HCT116 (cell line): ENCODE data around the gene CARMIL1. TPM values are rescaled to one million over a fixed set of nuclear protein-coding genes. Genes with fewer than 3 reads are reported as not detected.

ENCODE experiments used
- ATAC-seq: fragments of 200-7000 bp; cut with Tn5 transposase; 2 replicates; pipeline ENCODE4 v1.9.1; 2020; ENCODE audit warnings: mild to moderate bottlenecking, moderate library complexity
- BruUV-seq: library from RNA; stranded (reverse); fragments of 400-500 nt; replicated peaks from 2 replicates; lab custom pipeline; 2021; lab: Mats Ljungman, UMichigan
- CTCF ChIA-PET: fragments of 300-600 bp; sonication (Branson Sonifier 250); formaldehyde crosslinking; loops from one replicate; lab custom pipeline; 2021; ENCODE audit warnings: antibody characterized with exemption; lab: Charles Lee
- POLR2A ChIA-PET: fragments of 300-600, 350-600 bp; sonication (Branson Sonifier 250); formaldehyde crosslinking; loops from one replicate; lab custom pipeline; 2021; ENCODE audit warnings: antibody characterized with exemption; lab: Charles Lee
- RAD21 ChIA-PET, 2 experiments: fragments of 300-600 bp; sonication (Branson Sonifier 250); formaldehyde crosslinking; loops; one replicate each; lab custom pipeline; 2023; ENCODE audit warnings: low total read pairs in 2 of 2; ENCODE audit not compliant: uncharacterized antibody in 2 of 2, unreplicated experiment in 2 of 2, low non-redundant PET in 1 of 2; lab: Charles Lee
- DNase-seq: peaks from one replicate; pipeline ENCODE4 v3.0.0-alpha.2; 2010; ENCODE audit warnings: low read depth, low spot score
- H2AFZ ChIP-seq: fragments of 200-600 bp; shearing (Covaris generic), sonication (generic); 2 replicates; pipeline ENCODE4 v1.6.1; 2017; ENCODE audit warnings: low read depth, mixed run types, mixed read lengths, antibody characterized with exemption, low read length; ENCODE audit not compliant: poor library complexity, severe bottlenecking
- H3K27ac ChIP-seq: 2 replicates; pipeline ENCODE4 v1.5.1; 2012; ENCODE audit warnings: low read depth, low read length
- H3K27me3 ChIP-seq: fragments of 200-600 bp; sonication (generic); 2 replicates; pipeline ENCODE4 v1.6.1; 2016; ENCODE audit warnings: mixed run types, low read length, mixed read lengths; ENCODE audit not compliant: insufficient read depth
- H3K36me3 ChIP-seq, 2 experiments: fragments of 200-500 bp in 1 of 2; fragments of 200-600 bp in 1 of 2; sonication (Bioruptor generic) in 1 of 2; sonication (generic) in 1 of 2; 2 replicates each; pipeline versions ENCODE4 v1.5.1 to v1.6.1; 2014 to 2016; ENCODE audit warnings: low read length in 2 of 2, inconsistent platforms in 1 of 2, mixed read lengths in 1 of 2, mixed run types in 1 of 2; ENCODE audit not compliant: insufficient read depth in 2 of 2, control insufficient read depth in 1 of 2
- H3K4me1 ChIP-seq, 2 experiments: fragments of 200-600 bp in 1 of 2; sonication (generic) in 1 of 2; 2 replicates each; pipeline versions ENCODE4 v1.5.1 to v1.6.1; 2012 to 2017; ENCODE audit warnings: low read length in 2 of 2, inconsistent platforms in 1 of 2, mild to moderate bottlenecking in 1 of 2, mixed read lengths in 1 of 2, mixed run types in 1 of 2, moderate library complexity in 1 of 2; ENCODE audit not compliant: insufficient read depth in 2 of 2, control insufficient read depth in 1 of 2
- H3K4me2 ChIP-seq: fragments of 200-600 bp; sonication (generic); 2 replicates; pipeline ENCODE4 v1.6.1; 2017; ENCODE audit warnings: mixed run types, low read length, mixed read lengths
- H3K4me3 ChIP-seq, 2 experiments: fragments of 200-600 bp in 1 of 2; sonication (generic) in 1 of 2; replicated peaks in 1 of 2; 2 replicates each; pipeline ENCODE4 v1.5.1; 2011 to 2016; ENCODE audit warnings: low read length in 2 of 2, control low read depth in 1 of 2, low read depth in 1 of 2, mild to moderate bottlenecking in 1 of 2, mixed read lengths in 1 of 2, mixed run types in 1 of 2
- H3K79me2 ChIP-seq: fragments of 200-600 bp; sonication (generic); 2 replicates; pipeline ENCODE4 v1.6.1; 2017; ENCODE audit warnings: mild to moderate bottlenecking, mixed run types, low read length, moderate library complexity, mixed read lengths; ENCODE audit not compliant: insufficient read depth
- H3K9ac ChIP-seq: fragments of 200-600 bp; sonication (generic); 2 replicates; pipeline ENCODE4 v1.6.1; 2016; ENCODE audit warnings: low read length, mixed read lengths
- H3K9me2 ChIP-seq: fragments of 200-600 bp; sonication (generic), shearing (Covaris generic); 2 replicates; pipeline ENCODE4 v1.6.1; 2017; ENCODE audit warnings: mixed run types, mild to moderate bottlenecking, moderate library complexity; ENCODE audit not compliant: insufficient read depth
- H3K9me3 ChIP-seq, 2 experiments: fragments of 200-500 bp in 1 of 2; fragments of 200-600 bp in 1 of 2; sonication (Bioruptor generic) in 1 of 2; sonication (generic) in 1 of 2; 2 replicates each; pipeline ENCODE4 v1.6.1; 2014 to 2017; ENCODE audit warnings: low read length in 2 of 2, mixed read lengths in 2 of 2, inconsistent platforms in 1 of 2, low read depth in 1 of 2, mild to moderate bottlenecking in 1 of 2, mixed run types in 1 of 2, moderate library complexity in 1 of 2; ENCODE audit not compliant: control insufficient read depth in 1 of 2, insufficient read depth in 1 of 2
- H4K20me1 ChIP-seq: fragments of 200-600 bp; sonication (generic), shearing (Covaris generic); 2 replicates; pipeline ENCODE4 v1.6.1; 2017; ENCODE audit warnings: mixed run types, mild to moderate bottlenecking, moderate library complexity; ENCODE audit not compliant: insufficient read depth
- CBX3 ChIP-seq: IDR thresholded peaks from 2 replicates; pipeline ENCODE4 v1.6.1; 2012; ENCODE audit warnings: low read depth
- EGR1 ChIP-seq: IDR thresholded peaks from 2 replicates; pipeline ENCODE4 v1.6.1; 2012; ENCODE audit warnings: low read depth
- EZH2 ChIP-seq: fragments of 200-600 bp; sonication (generic); IDR thresholded peaks from 2 replicates; pipeline ENCODE4 v1.6.1; 2017; ENCODE audit warnings: antibody characterized with exemption, mixed run types
- JUND ChIP-seq: IDR thresholded peaks from 2 replicates; pipeline ENCODE4 v1.6.1; 2012
- POLR2A ChIP-seq: IDR thresholded peaks from 2 replicates; pipeline ENCODE4 v1.7.0; 2011; ENCODE audit warnings: borderline replicate concordance; ENCODE audit not compliant: insufficient read depth, insufficient read length; ENCODE audit errors: extremely low read depth
- POLR2AphosphoS5 ChIP-seq: IDR thresholded peaks from 2 replicates; pipeline ENCODE4 v1.6.1; 2011; ENCODE audit warnings: mild to moderate bottlenecking, low read depth, low read length, moderate library complexity
- RAD21 ChIP-seq: IDR thresholded peaks from 2 replicates; pipeline ENCODE4 v1.6.1; 2012; ENCODE audit warnings: low read depth, mild to moderate bottlenecking
- TCF7L2 ChIP-seq: IDR thresholded peaks from 2 replicates; pipeline ENCODE4 v1.7.0; 2011; ENCODE audit warnings: borderline replicate concordance, inconsistent platforms; ENCODE audit not compliant: insufficient read depth, insufficient read length; ENCODE audit errors: extremely low read depth
- ZFX ChIP-seq: fragments of 450-650 bp; IDR thresholded peaks from 2 replicates; pipeline ENCODE4 v1.6.1; 2017
- ZNF274 ChIP-seq: fragments of 200-500 bp; sonication (Bioruptor generic); IDR thresholded peaks from 2 replicates; pipeline ENCODE4 v1.6.1; 2014; ENCODE audit warnings: mild to moderate bottlenecking, low read depth, low read length, inconsistent platforms
- intact Hi-C: fragments of 100-400 bp; cut with micrococcal nuclease; formaldehyde crosslinking; loops from 2 replicates; pipeline ENCODE4 v1.10.0; 2022
- total RNA-seq: library from RNA; stranded (reverse); gene quantifications from one replicate; pipeline ENCODE4 v1.2.1, GENCODE V29; 2021; ENCODE audit not compliant: unreplicated experiment
- TF ChIP-seq, protein P1 (sequence below), 3 experiments: fragments of 200-600 bp in 1 of 3; sonication (generic) in 1 of 3; IDR thresholded peaks in 2 of 3; conservative IDR thresholded peaks in 1 of 3; 2 replicates each; pipeline ENCODE4 v1.5.1; 2012 to 2017; ENCODE audit warnings: low read depth in 2 of 3, low read length in 2 of 3, antibody characterized with exemption in 1 of 3, borderline replicate concordance in 1 of 3, control low read depth in 1 of 3, mild to moderate bottlenecking in 1 of 3, mixed read lengths in 1 of 3, mixed run types in 1 of 3, moderate library complexity in 1 of 3; ENCODE audit not compliant: insufficient read depth in 1 of 3
- TF ChIP-seq, protein P2 (sequence below): IDR thresholded peaks from 2 replicates; pipeline ENCODE4 v1.6.1; 2011; ENCODE audit warnings: mild to moderate bottlenecking, low read length, moderate library complexity; ENCODE audit not compliant: insufficient replicate concordance; ENCODE audit errors: extremely low read depth

The CARMIL1 gene
- total RNA-seq, 1 experiment from 2014 or later, result 21.7 TPM

GRCh38 chr6:25312703-25313102 lies 33.5 kb downstream of the CARMIL1 start (continued):
- TF ChIP-seq, protein P1, sequence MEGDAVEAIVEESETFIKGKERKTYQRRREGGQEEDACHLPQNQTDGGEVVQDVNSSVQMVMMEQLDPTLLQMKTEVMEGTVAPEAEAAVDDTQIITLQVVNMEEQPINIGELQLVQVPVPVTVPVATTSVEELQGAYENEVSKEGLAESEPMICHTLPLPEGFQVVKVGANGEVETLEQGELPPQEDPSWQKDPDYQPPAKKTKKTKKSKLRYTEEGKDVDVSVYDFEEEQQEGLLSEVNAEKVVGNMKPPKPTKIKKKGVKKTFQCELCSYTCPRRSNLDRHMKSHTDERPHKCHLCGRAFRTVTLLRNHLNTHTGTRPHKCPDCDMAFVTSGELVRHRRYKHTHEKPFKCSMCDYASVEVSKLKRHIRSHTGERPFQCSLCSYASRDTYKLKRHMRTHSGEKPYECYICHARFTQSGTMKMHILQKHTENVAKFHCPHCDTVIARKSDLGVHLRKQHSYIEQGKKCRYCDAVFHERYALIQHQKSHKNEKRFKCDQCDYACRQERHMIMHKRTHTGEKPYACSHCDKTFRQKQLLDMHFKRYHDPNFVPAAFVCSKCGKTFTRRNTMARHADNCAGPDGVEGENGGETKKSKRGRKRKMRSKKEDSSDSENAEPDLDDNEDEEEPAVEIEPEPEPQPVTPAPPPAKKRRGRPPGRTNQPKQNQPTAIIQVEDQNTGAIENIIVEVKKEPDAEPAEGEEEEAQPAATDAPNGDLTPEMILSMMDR (IDR thresholded peaks at IDR 0.05 in 2 of 3, conservative IDR thresholded peaks at IDR 0.05 in 1 of 3; ENCODE audit: borderline replicate concordance in 1 of 3, insufficient read depth in 1 of 3, low read depth in 2 of 3, low read length in 2 of 3), result no peak
- TF ChIP-seq TCF7L2, result no peak
- no peak for TF ChIP-seq EGR1
- no peak for TF ChIP-seq ZNF274
- no peak for TF ChIP-seq ZFX

- intact Hi-C loops, result no loop called here
Observed at GRCh38 chr6:25314509-25315175, 35.5 kb downstream of the CARMIL1 start.

More at GRCh38 chr6:25314509-25315175, 35.5 kb downstream of the CARMIL1 start:
- H3K27me3 ChIP-seq, result no peaks in the 10 kb centered on the region
- POLR2A ChIA-PET, result no interaction called here
- H3K27ac ChIP-seq, result no peak overlapping the region
- H3K9me3 ChIP-seq, result no peaks in the 10 kb centered on the region
- no peak for ATAC-seq
- RAD21 ChIA-PET, result no interaction called here
- H3K4me3 ChIP-seq, result no peak overlapping the region
- H3K4me1 ChIP-seq, result peaks cover 31 to 38% of the 10 kb centered on the region in 2 experiments
- no peak overlapping the region for H3K4me2 ChIP-seq
- no TSS peak for BruUV-seq
- H4K20me1 ChIP-seq, result no peaks in the 10 kb centered on the region
- no peak for DNase-seq
- no peak overlapping the region for H2AFZ ChIP-seq
- H3K36me3 ChIP-seq, result no peaks in the 10 kb centered on the region
- H3K9ac ChIP-seq, result no peak overlapping the region
- H3K79me2 ChIP-seq, result peaks cover 12% of the 10 kb centered on the region
- H3K9me2 ChIP-seq, result no peaks in the 10 kb centered on the region
- TF ChIP-seq, protein P1 (IDR thresholded peaks at IDR 0.05 in 2 of 3, conservative IDR thresholded peaks at IDR 0.05 in 1 of 3; ENCODE audit: borderline replicate concordance in 1 of 3, insufficient read depth in 1 of 3, low read depth in 2 of 3, low read length in 2 of 3), result no peak
- TF ChIP-seq CBX3 (no peak), POLR2A (no peak), EZH2 (no peak), POLR2AphosphoS5 (no peak), ZNF274 (no peak), JUND (no peak), RAD21 (no peak)
- TF ChIP-seq, protein P2, sequence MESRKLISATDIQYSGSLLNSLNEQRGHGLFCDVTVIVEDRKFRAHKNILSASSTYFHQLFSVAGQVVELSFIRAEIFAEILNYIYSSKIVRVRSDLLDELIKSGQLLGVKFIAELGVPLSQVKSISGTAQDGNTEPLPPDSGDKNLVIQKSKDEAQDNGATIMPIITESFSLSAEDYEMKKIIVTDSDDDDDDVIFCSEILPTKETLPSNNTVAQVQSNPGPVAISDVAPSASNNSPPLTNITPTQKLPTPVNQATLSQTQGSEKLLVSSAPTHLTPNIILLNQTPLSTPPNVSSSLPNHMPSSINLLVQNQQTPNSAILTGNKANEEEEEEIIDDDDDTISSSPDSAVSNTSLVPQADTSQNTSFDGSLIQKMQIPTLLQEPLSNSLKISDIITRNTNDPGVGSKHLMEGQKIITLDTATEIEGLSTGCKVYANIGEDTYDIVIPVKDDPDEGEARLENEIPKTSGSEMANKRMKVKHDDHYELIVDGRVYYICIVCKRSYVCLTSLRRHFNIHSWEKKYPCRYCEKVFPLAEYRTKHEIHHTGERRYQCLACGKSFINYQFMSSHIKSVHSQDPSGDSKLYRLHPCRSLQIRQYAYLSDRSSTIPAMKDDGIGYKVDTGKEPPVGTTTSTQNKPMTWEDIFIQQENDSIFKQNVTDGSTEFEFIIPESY, result no peak
- CTCF ChIA-PET, result no interaction called here
